ENCODE data around the gene GUCA2B. TPM values are rescaled to one million over a fixed set of nuclear protein-coding genes. Genes with fewer than 3 reads are reported as not detected.

The GUCA2B gene
- total RNA-seq, 4 donors from 2014 or later: not detected

GRCh38 chr1:42117214-42117613 lies 36.0 kb upstream of the GUCA2B start:
- DNase-seq: no peak
- 78 to 79% methylated on average over 5 of the region's 5 CpGs for WGBS, 2 donors
- intact Hi-C loops (cut with DNase I): no loop called here
- Histone ChIP-seq H3K27ac (no peak overlapping the region), H3K9me3 (no peaks in the 10 kb centered on the region), H3K4me1 (peaks cover 0 to 9% (median 0%) of the 10 kb centered on the region in 3 donors), H3K27me3 (peaks cover 0 to 20% (median 0%) of the 10 kb centered on the region in 4 donors), H3K4me3 (no peak overlapping the region), H3K36me3 (no peaks in the 10 kb centered on the region)
- TF ChIP-seq POLR2A (IDR thresholded peaks at IDR 0.05): no peak
- no peak for TF ChIP-seq CTCF (IDR thresholded peaks at IDR 0.05)

GRCh38 chr1:42118125-42118524 lies 35.1 kb upstream of the GUCA2B start:
- H3K27ac ChIP-seq: no peak overlapping the region
- no peak for TF ChIP-seq POLR2A (IDR thresholded peaks at IDR 0.05)
- H3K27me3 ChIP-seq: peaks cover 0 to 20% (median 0%) of the 10 kb centered on the region in 4 donors
- peaks cover 0 to 9% (median 0%) of the 10 kb centered on the region in 3 donors for H3K4me1 ChIP-seq
- WGBS, 2 donors: 78 to 80% methylated on average over 1 of the region's 1 CpG
- no peaks in the 10 kb centered on the region for H3K9me3 ChIP-seq
- no peak overlapping the region for H3K4me3 ChIP-seq
- no peak for DNase-seq
- H3K36me3 ChIP-seq: no peaks in the 10 kb centered on the region
- intact Hi-C loops (cut with DNase I): no loop called here

- DNase-seq: no peak
- WGBS, 2 donors: 94 to 98% methylated on average over 3 of the region's 3 CpGs
- H3K4me3 ChIP-seq: no peak overlapping the region
- TF ChIP-seq POLR2A (IDR thresholded peaks at IDR 0.05): no peak
- no peak for TF ChIP-seq CTCF (IDR thresholded peaks at IDR 0.05)
- no peaks in the 10 kb centered on the region for H3K9me3 ChIP-seq
- H3K27me3 ChIP-seq: peaks cover 0 to 7% (median 0%) of the 10 kb centered on the region in 4 donors
- intact Hi-C loops (cut with DNase I): no loop called here
- H3K4me1 ChIP-seq: no peaks in the 10 kb centered on the region
- no peaks in the 10 kb centered on the region for H3K36me3 ChIP-seq
- H3K27ac ChIP-seq: no peak overlapping the region
Measured at GRCh38 chr1:42122408-42122807, 30.8 kb upstream of the GUCA2B start.

- H3K36me3 ChIP-seq: no peaks in the 10 kb centered on the region
- H3K4me1 ChIP-seq: no peaks in the 10 kb centered on the region
- H3K27ac ChIP-seq: no peak overlapping the region
- H3K4me3 ChIP-seq: no peak overlapping the region
- DNase-seq: no peak
- no peaks in the 10 kb centered on the region for H3K9me3 ChIP-seq
- TF ChIP-seq CTCF (IDR thresholded peaks at IDR 0.05) (no peak), POLR2A (IDR thresholded peaks at IDR 0.05) (no peak)
- intact Hi-C loops (cut with DNase I): no loop called here
- peaks cover 0 to 17% (median 0%) of the 10 kb centered on the region in 4 donors for H3K27me3 ChIP-seq
- WGBS, 2 donors: 90 to 95% methylated on average over 1 of the region's 1 CpG
Measured at GRCh38 chr1:42125552-42125951, 27.7 kb upstream of the GUCA2B start.

- DNase-seq: no peak
- intact Hi-C loops (cut with DNase I): no loop called here
Measured at GRCh38 chr1:42127767-42128166, 25.4 kb upstream of the GUCA2B start.

More at GRCh38 chr1:42127767-42128166, 25.4 kb upstream of the GUCA2B start:
- Histone ChIP-seq H3K4me1 (no peaks in the 10 kb centered on the region), H3K27ac (no peak overlapping the region), H3K36me3 (no peaks in the 10 kb centered on the region), H3K4me3 (no peak overlapping the region), H3K27me3 (peaks cover 0 to 17% (median 0%) of the 10 kb centered on the region in 4 donors), H3K9me3 (no peaks in the 10 kb centered on the region)
- TF ChIP-seq CTCF (IDR thresholded peaks at IDR 0.05) (no peak), POLR2A (IDR thresholded peaks at IDR 0.05) (no peak)
- WGBS, 2 donors: 85 to 90% methylated on average over 6 of the region's 6 CpGs

Measured in esophagus squamous epithelium (tissue), 5 donors.